GM21423 (cell line): ENCODE results near the gene LARP4B.

Experiments
- ATAC-seq: cut with Tn5 transposase; IDR thresholded peaks from one replicate; pipeline ENCODE4 v1.9.1; 2021; ENCODE audit warnings: mild to moderate bottlenecking, moderate library complexity; ENCODE audit not compliant: unreplicated experiment

The LARP4B gene

GRCh38 chr10:811379-812175 lies 119.9 kb downstream of the LARP4B start:
- no peak for ATAC-seq

- no peak for ATAC-seq
Observed at GRCh38 chr10:810351-810846, 121.1 kb downstream of the LARP4B start.

GRCh38 chr10:809671-810350 lies 121.7 kb downstream of the LARP4B start:
- ATAC-seq = no peak

- no peak for ATAC-seq
Observed at GRCh38 chr10:807958-808353, 123.5 kb downstream of the LARP4B start.

DNA sequence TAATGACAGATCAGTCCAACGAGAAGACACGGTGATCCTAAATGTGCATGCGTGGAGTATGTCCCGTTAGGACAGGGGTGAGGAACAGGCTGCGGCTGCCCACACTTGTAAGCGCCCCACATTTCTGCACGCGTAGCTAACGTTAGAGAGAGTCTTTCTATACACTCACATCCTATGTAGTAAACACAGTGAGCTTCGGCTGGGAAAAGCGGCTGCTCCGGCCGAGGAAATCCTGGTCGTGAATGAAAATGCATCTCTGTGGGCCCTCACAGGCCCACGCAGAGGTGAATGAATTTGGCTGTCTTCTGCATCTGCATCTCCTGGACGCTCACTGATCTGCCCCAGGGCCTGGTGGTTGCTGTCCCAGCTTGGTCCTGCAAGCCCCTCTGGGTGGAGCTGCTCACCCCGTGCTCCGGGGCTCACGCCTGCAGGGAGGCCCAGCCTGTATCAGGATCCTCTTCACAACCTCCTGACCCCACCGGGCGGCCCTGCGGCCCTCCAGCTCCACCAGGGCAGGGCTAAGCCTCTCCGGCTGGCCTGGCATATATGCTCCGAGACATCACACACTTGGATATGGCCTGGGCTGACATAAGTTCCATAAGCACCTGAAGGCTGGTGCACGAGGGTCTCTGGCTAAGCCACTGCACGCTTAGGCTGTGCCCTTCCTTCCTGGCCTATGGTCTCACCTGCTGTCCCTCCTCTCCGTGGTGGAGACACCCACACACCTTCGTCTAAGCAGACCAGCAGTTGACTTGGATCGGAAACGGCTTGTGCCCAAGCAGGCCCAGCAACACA lies 124.1 kb downstream of the LARP4B start:
- no peak for ATAC-seq

DNA sequence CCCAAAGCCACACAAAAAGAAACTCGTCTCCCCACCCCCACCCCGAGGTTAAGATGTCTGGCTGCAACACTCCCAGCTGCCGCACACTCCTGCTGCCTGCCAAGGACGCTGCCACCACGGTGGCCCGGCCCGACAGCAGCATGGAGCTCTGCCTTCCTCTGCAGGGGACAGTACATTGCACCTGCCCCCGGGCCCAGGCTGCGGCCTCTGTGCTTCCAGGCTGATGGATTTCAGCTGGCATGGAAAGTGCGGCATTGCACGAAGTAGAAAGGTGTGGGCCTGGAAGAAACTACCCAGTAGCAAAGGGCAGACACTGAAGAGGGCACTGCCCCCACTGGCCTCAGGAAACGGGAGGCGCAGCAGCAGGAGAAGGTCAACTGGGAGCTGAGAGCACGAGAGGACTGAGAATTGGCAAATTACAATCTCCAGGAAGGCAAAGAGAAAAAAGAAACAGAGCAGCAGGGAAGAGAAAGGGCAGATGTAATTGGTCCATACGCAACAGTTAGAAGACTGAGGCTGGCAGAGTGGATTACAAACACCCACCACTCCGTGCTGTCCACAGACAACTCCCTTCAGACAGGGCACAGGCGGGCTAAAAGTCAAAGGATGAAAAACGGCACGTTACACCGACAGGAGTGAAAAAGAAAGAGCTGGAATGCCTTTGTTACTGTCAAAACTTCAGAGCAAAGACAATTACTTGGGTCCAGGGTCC lies 124.9 kb downstream of the LARP4B start:
- ATAC-seq = no peak

GRCh38 chr10:805620-806305 lies 125.7 kb downstream of the LARP4B start:
- ATAC-seq = no peak

- no peak for ATAC-seq
Observed at GRCh38 chr10:804787-805619, 126.5 kb downstream of the LARP4B start.

DNA sequence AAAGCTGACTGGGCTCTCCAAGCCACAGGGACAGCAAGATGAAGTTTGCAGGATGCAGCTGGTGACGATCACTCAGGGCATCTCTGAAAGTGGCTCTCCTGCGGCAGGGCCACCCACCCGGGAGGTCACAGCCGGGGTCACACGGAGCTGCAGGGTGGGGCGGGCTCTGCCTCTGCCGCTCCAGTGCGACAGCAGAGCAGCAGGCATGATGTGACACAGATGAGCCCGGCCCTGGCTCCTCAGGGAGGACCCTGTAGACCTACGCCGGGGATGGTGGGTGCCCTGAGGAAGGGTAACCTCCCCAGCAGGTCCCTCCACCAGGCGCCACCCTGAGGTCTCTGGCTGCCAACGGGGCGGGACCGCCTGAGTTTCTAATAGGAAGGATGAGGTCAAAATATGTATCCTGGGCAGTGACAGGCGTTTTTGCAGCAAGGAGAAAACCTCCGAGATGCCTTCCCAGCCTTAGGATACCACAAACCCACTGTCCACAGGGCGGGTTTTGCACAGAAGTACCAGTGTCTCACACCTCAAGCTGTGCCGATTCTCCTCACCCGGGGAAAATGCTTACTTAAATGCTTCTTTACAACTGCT lies 127.2 kb downstream of the LARP4B start:
- no peak for ATAC-seq

DNA sequence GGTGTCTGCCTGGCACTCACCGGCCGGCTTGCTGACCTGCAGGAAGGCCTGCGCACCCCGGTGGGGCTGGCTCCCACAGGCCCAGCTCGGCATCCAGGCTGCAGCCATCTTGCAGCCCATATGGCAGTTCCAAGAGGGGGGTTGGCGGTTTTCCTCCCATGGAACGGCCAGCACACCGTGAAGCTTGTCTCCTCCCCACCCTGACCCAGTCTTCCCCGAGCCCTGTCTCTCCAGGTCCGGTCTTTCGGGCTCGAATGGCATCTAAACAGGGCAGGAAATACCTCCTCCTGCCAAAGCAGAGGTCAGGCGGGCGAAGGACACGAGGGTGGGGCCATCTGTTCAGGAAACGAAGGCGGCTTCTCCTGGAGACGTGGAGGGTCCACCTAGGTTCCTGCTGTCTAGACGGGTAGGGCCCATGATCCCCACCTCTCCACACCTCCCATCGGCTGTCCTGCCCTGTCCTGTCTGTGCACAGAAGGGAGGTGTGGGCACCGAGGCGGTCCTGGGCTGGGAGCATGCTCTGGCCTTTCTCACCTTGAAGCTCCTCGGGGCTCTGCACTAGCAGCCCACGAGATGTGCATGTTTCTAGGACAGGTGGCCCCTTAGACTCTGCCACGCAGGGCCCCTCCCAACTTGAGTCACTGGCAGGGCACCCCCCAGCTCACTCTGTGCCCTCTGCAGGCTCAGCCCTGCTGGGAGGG lies 128.3 kb downstream of the LARP4B start:
- no peak for ATAC-seq

- no peak for ATAC-seq
Observed at GRCh38 chr10:802506-802905, 129.0 kb downstream of the LARP4B start.

DNA sequence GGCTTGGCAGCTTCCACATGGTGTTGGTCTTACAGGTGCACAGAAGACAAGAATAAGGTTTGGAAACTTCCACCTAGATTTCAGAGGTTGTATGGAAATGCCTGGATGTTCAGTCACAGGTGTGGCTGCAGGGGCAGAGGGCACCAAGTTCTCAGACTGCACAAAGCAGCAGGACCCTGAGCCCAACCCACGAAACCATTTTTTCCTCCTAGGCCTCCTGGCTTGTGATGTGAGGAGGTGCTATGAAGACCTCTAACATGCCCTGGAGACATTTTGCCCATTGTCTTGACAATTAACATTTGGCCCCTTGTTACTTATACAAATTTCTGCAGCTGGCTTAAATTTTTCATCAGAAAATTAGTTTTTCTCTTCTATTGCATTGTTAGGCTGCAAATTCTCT lies 134.3 kb downstream of the LARP4B start:
- ATAC-seq = no peak

- no peak for ATAC-seq
Observed at GRCh38 chr10:796233-796632, 135.3 kb downstream of the LARP4B start.

GRCh38 chr10:794382-794956 lies 137.0 kb downstream of the LARP4B start:
- no peak for ATAC-seq

GRCh38 chr10:792792-793100 lies 138.8 kb downstream of the LARP4B start:
- ATAC-seq = no peak

- ATAC-seq = no peak
Observed at GRCh38 chr10:792083-792791, 139.3 kb downstream of the LARP4B start.

DNA sequence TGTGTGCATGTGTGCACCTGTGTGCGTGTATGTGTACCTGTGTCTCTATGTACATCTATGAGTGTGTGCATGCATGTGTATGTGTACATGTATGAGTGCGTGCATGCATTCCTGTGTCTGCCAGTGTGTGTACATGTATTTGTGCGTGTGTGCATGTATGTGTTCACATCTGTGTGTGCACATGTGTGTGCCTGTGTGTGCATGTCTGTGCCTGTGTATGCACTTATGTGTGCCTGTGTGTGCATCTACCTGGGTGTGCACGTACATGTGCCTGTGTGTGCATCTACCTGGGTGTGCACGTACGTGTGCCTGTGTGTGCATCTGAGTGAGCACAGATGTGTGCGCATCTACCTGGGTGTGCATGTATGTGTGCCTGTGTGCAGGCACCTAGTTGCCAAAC lies 139.9 kb downstream of the LARP4B start:
- ATAC-seq = no peak
